HG03108 (cell line): ENCODE measurements around the gene RAVER2.
"Not testable (repeated sequence)": the region's sequence is repeated elsewhere in the genome, so short reads cannot be mapped to it uniquely, and the experiment has no call there.

Experiments used
- ATAC-seq: cut with Tn5 transposase; IDR thresholded peaks from one replicate; pipeline ENCODE4 v1.9.1; 2021; ENCODE audit warnings: moderate library complexity; ENCODE audit not compliant: unreplicated experiment

RAVER2 gene

GRCh38 chr1:64748222-64748621 lies 3.3 kb downstream of the RAVER2 start:
- ATAC-seq: no peak

- no peak for ATAC-seq
Measured at GRCh38 chr1:64748706-64749105, 3.8 kb downstream of the RAVER2 start.

DNA sequence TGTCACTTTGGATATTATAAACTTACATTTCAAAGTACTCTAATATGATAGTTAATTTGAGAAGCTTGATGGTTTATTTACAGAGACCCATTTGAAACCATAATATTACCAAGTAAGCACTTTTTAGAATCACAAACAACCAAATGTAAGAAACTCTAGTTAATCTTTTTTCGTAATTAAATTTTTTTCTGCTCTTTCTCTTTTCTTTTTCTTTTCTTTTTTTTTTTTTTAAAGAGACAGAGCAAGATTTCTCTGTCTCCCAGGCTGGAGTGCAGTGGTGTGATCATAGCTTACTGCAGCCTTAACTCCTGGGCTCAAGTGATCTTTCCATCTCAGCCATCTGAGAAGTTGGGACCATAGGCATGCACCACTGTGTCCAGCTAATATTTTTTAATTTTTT lies 5.2 kb downstream of the RAVER2 start:
- no peak for ATAC-seq

DNA sequence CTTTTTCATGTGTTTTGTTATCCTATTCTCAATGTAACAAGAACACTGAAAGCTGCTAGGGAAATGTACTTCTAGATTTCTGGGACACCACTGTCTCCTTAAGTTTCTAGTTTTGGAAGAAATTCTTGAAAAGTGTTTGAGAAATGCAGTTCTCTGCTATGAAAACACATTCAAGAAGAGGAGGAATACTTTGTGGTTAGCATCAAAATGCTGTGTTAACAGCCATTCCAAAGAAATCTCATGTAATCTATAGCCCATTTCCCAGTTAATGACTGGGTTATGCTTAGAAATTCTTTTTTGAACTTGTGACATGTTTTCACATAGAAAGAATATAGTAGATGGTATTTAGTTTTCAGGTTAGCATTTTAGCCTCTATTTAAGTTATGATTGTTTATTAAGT lies 6.0 kb downstream of the RAVER2 start:
- ATAC-seq: no peak

DNA sequence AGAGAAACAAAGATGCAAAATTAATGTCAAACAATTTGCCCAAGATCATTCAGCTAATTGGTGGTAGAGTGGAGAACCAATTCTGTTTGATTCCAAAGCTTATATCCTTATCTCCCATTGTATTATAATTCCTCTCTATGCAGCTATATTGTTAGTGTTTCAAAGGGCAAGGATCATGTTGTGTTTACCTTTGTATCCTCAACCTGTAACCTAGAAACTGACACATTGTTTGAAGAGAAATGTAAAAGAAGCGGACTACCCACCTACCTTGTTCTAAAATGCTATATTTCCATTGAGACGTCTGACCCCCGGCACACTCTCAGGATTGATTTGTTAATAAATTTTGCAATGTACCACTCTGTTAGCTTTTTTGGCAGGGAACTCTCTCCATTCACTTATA lies 9.3 kb downstream of the RAVER2 start:
- no peak for ATAC-seq

- ATAC-seq: no peak
Measured at GRCh38 chr1:64755361-64755760, 10.5 kb downstream of the RAVER2 start.

- no peak for ATAC-seq
Measured at GRCh38 chr1:64756770-64757169, 11.9 kb downstream of the RAVER2 start.

GRCh38 chr1:64757213-64757612 lies 12.3 kb downstream of the RAVER2 start:
- ATAC-seq: no peak

DNA sequence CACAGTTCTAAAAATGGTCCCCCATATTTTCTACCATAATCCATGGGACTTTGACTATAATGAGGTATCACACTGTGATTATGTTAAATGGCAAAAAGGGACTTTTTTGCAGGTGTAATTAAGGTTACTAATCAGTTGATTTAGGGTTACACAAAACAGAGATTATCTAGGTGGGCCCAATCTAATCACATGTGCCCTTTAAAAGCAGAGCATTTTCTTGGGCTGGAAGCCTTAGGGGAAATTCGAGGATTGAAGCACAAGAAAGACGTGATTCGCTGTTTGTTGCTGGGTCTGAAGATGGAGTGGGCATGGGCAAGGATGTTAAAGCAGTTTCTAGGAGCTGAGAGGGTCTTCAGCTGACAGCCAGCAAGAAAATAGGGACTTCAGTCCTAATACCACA lies 13.4 kb downstream of the RAVER2 start:
- ATAC-seq: no peak

DNA sequence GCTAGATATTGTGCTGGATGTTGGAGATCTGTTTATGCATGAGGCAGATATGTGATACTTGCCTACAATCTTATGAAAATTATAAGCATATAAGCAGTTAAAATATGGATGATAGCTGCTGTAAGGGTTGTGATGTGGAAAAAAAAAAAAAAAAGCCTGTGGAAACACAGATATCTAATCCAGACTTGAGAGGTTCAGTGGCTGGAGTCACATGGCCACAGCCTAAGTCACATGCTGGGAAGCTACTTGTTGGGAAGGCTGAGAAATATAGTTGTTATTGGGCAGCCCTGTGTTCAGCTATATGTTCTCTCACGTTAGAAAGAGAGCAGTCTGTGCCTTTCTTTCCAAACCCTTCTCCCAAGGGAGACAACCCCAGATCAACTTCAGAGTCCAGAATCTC lies 15.1 kb downstream of the RAVER2 start:
- ATAC-seq: no peak

DNA sequence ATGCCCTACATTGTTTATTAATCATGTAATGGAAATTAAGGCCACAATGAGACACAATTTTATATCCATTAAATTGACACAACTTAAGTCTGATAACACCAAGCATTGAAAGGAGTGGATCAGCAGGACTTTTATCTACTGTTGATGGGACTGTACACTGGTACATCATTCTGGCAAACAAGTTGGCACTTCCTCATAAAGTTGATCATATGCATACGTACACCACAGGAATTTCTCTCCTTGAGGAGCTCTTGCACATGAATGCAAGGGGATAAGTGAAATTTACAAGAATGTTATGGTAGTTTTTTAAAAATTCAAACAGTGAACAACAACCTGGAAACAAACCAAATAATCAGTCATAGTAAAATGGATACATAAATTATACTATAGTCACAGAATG lies 20.1 kb downstream of the RAVER2 start:
- no peak for ATAC-seq

DNA sequence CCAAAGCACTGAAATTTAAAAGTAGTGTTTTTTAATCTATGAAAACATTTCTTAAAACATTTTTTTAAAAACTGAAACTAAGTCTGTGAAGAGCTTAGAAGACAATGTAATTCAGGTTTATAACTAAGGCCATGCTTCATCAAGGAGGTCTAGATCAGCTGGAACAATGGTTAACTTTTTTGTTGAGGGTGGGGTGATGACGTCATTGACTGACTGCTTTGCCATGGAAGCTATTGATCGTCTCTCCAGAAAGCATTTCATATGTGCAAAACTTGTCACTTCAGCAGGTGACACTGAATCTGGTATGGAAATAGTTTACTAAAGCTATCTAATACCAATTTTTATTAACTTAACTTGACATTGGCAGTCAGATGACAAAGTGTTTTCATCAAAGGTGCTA lies 21.0 kb downstream of the RAVER2 start:
- no peak for ATAC-seq

GRCh38 chr1:64766429-64766828 lies 21.6 kb downstream of the RAVER2 start:
- no peak for ATAC-seq

DNA sequence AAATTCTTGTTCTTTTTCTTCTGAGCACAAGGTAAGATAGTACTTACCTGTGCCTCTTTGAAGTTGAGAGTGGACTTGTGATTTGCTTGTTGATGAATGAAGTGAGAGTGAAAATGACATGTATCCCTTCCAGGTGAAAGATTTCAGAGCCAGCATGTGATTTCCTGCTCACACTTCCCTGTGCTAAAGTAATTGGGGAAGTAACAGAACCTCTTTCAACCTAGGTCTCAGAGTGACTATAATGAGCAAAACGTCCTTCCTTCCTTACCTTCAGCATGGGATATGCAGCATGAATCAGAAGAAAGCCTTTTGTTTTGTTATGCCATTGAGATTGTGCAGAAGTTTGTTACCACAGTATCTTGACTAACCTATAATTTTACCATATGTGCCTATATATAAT lies 24.6 kb downstream of the RAVER2 start:
- ATAC-seq: no peak

DNA sequence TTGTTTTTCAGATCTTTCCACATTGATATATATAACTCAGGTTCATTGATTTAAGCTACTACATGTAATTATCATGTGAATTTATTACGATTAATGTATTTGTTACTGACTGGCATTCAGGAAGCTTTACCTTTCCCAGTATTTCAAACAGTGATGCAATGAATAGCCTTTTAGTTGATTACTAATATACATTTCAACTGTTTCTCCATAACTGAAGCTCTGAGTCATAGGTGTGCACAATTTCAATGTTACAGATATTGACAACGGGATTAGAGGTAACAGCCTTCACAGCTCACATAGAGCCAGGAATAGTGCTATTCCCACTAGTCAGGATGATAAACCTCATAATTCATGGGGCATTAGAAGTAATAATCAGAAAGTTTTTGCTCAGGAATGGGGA lies 25.1 kb downstream of the RAVER2 start:
- no peak for ATAC-seq

DNA sequence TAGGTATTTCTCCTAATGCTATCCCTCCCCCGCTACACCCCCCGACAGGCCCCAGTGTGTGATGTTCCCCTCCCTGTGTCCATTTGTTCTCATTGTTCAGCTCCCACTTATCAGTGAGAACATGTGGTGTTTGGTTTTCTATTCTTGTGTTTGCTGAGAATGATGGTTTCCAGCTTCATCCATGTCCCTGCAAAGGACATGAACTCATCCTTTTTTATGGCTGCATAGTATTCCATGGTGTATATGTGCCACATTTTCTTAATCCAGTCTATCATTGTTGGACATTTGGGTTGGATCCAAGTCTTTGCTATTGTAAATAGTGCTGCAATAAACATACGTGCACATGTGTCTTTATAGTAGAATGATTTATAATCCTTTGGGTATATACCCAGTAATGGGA lies 28.4 kb downstream of the RAVER2 start:
- ATAC-seq: not testable (repeated sequence)

GRCh38 chr1:64775113-64775512 lies 30.2 kb downstream of the RAVER2 start:
- no peak for ATAC-seq

- not testable (repeated sequence) for ATAC-seq
Measured at GRCh38 chr1:64782044-64782443, 37.2 kb downstream of the RAVER2 start.

DNA sequence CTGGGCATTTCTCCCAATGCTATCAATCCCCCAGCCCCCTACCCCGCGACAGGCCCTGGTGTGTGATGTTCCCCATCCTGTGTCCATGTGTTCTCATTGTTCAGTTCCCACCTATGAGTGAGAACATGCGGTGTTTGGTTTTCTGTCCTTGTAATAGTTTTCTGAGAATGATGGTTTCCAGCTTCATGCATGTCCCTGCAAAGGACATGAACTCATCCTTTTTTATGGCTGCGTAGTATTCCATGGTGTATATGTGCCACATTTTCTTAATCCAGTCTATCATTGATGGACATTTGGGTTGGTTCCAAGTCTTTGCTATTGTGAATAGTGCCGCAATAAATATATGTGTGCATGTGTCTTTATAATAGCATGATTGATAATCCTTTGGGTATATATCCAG lies 38.0 kb downstream of the RAVER2 start:
- not testable (repeated sequence) for ATAC-seq

- no peak for ATAC-seq
Measured at GRCh38 chr1:64790832-64791487, 46.1 kb downstream of the RAVER2 start.

- ATAC-seq: no peak
Measured at GRCh38 chr1:64798872-64799271, 54.0 kb downstream of the RAVER2 start.

DNA sequence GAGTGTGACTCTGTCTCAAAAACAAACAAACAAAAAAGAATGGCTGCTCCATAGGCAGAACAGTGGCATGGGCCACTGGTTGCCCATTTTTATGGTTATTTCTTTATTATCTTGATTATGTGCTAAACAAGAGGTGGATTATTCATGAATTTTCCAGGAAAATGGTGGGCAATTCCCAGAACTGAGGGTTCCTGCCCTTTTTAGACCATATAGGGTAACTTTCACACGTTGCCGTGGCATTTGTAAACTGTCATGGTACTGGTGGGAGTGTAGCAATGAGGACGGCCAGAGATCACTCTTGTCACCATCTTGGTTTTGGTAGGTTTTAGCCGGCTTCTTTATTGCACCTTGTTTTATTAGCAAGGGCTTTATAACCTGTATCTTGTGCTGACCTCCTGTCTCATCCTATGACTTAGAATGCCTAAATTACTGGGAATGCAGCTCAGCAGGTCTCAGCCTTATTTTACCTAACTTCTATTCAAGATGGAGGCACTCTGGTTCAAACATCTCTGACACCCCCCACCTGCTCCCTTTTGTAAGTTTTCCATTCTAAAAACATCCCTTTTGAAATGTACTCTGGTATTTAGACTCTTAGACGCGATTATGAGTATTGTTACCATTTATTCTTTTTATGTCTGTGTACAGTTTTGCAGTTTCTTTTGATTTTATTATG lies 57.1 kb downstream of the RAVER2 start:
- no peak for ATAC-seq

- ATAC-seq: no peak
Measured at GRCh38 chr1:64809309-64809708, 64.4 kb downstream of the RAVER2 start.
